Nephron (organoid): ENCODE measurements around the gene ACKR3.

Experiments
- H3K27ac Mint-ChIP-seq, 3 experiments: 2 replicates each; pipeline ENCODE4 v1.8.0; 2020; ENCODE audit warnings: mixed read lengths in 3 of 3, mild to moderate bottlenecking in 2 of 3, moderate library complexity in 1 of 3
- H3K27me3 Mint-ChIP-seq: 2 replicates; pipeline ENCODE4 v1.8.0; 2021; ENCODE audit warnings: low read depth, mild to moderate bottlenecking, moderate library complexity, mixed read lengths
- H3K36me3 Mint-ChIP-seq: 2 replicates; pipeline ENCODE4 v1.8.0; 2020; ENCODE audit warnings: low read depth, mixed read lengths
- H3K4me1 Mint-ChIP-seq: 2 replicates; pipeline ENCODE4 v1.8.0; 2020; ENCODE audit warnings: mixed read lengths
- H3K4me3 Mint-ChIP-seq, 3 experiments: 2 replicates each; pipeline ENCODE4 v1.8.0; 2020; ENCODE audit warnings: mild to moderate bottlenecking in 3 of 3, mixed read lengths in 3 of 3, moderate library complexity in 2 of 3
- H3K9me3 Mint-ChIP-seq: 2 replicates; pipeline ENCODE4 v1.8.0; 2020; ENCODE audit warnings: mixed read lengths
- TF ChIP-seq, protein P1 (sequence below), 3 experiments: fragments of 200-600 bp; sonication (generic); IDR thresholded peaks; one replicate each; pipeline ENCODE4 v1.5.0; 2021; ENCODE audit warnings: antibody characterized with exemption in 3 of 3; ENCODE audit not compliant: unreplicated experiment in 3 of 3

ACKR3 gene

DNA sequence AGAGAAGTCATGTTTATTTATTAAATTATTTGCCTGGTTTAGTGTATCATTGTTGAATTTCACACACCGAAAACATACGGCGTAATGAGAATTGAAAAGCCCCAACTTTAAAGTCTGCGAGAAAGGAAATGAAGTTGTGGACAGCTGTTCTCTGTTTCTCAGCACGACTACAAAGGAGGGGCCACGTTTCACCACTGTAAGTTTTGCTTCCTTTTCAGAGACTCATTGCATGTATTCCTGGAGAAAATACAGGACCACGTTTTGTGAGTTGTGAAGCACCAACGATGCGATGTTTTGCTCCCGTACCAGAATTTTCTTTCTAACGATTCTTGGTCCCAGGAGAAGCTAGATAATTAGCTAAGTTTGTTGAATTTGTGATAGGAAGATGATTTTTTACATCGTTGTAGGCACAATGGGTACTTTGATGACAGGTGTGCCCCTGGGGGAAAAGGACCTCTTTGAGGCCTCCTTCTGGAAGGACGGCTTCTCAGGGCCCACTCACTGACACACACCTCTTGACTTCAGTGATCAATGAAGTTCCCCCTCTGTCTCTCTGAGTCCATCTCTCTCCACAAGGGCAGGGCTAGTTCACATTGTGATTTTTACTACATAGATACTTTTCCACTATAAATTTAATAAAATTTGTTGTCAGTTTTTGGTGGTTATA is 23.7 kb upstream of the ACKR3 start:
- peaks cover 4% of the 10 kb centered on the region for H3K4me1 Mint-ChIP-seq
- TF ChIP-seq, protein P1, sequence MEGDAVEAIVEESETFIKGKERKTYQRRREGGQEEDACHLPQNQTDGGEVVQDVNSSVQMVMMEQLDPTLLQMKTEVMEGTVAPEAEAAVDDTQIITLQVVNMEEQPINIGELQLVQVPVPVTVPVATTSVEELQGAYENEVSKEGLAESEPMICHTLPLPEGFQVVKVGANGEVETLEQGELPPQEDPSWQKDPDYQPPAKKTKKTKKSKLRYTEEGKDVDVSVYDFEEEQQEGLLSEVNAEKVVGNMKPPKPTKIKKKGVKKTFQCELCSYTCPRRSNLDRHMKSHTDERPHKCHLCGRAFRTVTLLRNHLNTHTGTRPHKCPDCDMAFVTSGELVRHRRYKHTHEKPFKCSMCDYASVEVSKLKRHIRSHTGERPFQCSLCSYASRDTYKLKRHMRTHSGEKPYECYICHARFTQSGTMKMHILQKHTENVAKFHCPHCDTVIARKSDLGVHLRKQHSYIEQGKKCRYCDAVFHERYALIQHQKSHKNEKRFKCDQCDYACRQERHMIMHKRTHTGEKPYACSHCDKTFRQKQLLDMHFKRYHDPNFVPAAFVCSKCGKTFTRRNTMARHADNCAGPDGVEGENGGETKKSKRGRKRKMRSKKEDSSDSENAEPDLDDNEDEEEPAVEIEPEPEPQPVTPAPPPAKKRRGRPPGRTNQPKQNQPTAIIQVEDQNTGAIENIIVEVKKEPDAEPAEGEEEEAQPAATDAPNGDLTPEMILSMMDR (IDR thresholded peaks at IDR 0.05; ENCODE audit: unreplicated experiment in 3 of 3) = no peak
- peaks cover 17% of the 10 kb centered on the region for H3K9me3 Mint-ChIP-seq
- H3K4me3 Mint-ChIP-seq = no peak overlapping the region
- H3K27ac Mint-ChIP-seq = peak overlapping the region in 1 of 3 experiments; percentile 50
- peaks cover 32% of the 10 kb centered on the region for H3K27me3 Mint-ChIP-seq
- peaks cover 4% of the 10 kb centered on the region for H3K36me3 Mint-ChIP-seq

DNA sequence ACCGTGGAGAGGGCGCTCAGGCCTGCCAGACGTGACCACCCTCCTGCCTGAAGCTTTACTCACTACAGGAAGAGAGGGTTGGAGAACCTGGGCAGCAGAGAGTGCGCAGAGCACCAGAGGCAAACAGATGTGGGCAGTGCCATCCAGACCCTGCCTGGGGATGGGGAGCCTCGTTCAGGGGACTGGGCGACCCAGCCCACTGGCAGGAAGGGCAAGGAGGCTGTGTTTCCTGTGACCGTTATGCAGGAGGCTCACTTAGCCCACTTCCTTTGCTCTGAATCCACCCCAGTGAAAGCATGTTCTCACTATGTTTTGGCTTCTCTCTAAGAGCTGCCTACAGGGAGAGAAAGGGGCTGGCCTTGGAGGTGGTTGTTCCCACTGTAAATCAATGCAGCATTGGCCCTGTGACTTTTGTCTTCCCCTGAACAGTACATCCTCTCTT is 23.0 kb upstream of the ACKR3 start:
- Mint-ChIP-seq H3K4me1 (peaks cover 4% of the 10 kb centered on the region), H3K27me3 (peaks cover 38% of the 10 kb centered on the region), H3K4me3 (no peak overlapping the region), H3K9me3 (peaks cover 17% of the 10 kb centered on the region), H3K36me3 (peaks cover 4% of the 10 kb centered on the region), H3K27ac (no peak overlapping the region)
- TF ChIP-seq, protein P1 (IDR thresholded peaks at IDR 0.05; ENCODE audit: unreplicated experiment in 3 of 3) = no peak

DNA sequence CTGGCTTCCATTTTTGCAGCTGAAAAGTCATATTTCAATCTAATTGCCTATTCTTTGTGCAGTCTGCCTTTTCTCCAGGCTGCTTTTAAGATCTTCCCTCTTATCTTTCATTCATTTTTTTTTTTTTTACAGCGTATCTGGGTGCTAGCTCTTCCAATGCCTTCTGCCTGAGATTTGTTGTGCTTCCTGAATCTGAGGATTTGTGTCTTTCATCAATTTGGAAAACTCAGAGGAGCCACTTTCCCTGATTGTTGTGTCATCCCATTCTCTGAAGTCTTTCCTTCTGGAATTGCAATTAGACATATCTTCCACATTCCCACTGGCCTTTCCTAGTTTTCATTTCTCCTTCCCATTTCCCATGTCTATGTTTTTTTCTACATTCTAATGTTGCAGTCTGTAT is 21.9 kb upstream of the ACKR3 start:
- Mint-ChIP-seq H3K27me3 (peaks cover 50% of the 10 kb centered on the region), H3K4me3 (no peak overlapping the region), H3K9me3 (peaks cover 17% of the 10 kb centered on the region), H3K4me1 (peaks cover 13% of the 10 kb centered on the region), H3K27ac (no peak overlapping the region), H3K36me3 (peaks cover 4% of the 10 kb centered on the region)
- TF ChIP-seq, protein P1 (IDR thresholded peaks at IDR 0.05; ENCODE audit: unreplicated experiment in 3 of 3) = no peak

DNA sequence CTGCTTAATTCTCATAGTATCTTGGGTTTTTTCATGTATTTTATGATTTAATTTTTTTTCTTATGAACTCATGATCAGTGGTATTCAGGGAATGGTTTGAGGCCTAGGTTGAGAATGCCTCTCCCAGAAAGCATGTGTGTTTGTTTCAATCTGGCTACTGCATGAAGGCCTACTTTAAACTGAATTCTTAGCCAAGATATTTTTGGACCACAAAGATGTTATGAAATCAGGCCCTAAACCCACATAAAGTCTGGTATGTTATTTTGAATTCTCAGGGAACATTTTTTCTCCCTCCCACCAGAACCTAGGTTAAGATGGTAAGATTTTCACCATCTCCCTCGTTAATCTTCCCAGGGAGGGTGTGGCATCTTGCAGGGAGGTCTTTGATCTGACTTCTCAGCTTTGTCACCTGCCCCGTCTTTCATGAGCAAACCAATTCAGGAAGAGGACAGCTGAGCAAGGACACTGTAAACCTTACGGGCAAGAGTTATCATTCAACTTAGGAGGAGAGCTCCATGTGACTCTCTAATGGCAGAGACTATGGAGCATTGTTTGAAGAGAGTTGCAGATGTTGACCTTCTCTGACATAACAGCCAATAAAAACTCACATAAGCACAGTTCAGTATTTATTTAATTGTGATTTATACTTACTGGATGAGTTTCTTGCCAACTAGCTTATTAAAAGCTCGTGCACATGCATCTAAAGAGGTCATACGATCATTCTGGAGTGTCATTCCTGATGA is 21.3 kb upstream of the ACKR3 start:
- TF ChIP-seq, protein P1 (IDR thresholded peaks at IDR 0.05; ENCODE audit: unreplicated experiment in 3 of 3) = no peak
- Mint-ChIP-seq H3K36me3 (peaks cover 4% of the 10 kb centered on the region), H3K9me3 (peaks cover 16% of the 10 kb centered on the region), H3K4me1 (peaks cover 13% of the 10 kb centered on the region), H3K4me3 (no peak overlapping the region), H3K27ac (no peak overlapping the region), H3K27me3 (peaks cover 51% of the 10 kb centered on the region)

DNA sequence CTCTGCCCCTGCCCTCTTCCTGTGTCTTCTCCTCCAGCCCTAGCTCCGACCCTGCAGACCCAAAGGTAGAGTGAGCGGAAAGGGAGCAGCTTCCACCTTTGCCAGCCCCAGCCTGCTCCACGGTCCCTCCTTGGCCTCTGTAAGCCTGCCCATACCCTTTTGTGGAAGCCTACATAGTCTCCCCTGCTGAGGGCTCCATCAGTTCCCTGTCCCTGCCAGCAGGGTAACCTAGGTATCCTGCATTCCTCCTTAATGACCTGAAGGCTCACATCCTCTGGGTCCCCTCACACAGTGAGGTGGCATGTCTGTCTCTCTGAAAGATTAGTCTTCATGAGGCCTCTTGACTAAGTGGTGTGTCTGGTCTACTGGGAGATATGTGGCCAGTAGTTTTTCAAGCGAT is 20.5 kb upstream of the ACKR3 start:
- no peak overlapping the region for H3K27ac Mint-ChIP-seq
- H3K27me3 Mint-ChIP-seq = peaks cover 53% of the 10 kb centered on the region
- peaks cover 4% of the 10 kb centered on the region for H3K36me3 Mint-ChIP-seq
- no peak overlapping the region for H3K4me3 Mint-ChIP-seq
- peaks cover 13% of the 10 kb centered on the region for H3K4me1 Mint-ChIP-seq
- TF ChIP-seq, protein P1 (IDR thresholded peaks at IDR 0.05; ENCODE audit: unreplicated experiment in 3 of 3) = no peak
- H3K9me3 Mint-ChIP-seq = peaks cover 21% of the 10 kb centered on the region
